Stimulated activated CD8-positive, alpha-beta memory T cell treated with anti-CD3 and anti-CD28 coated beads, Interleukin-2, amount 100 ng/mL, for 48 hours (primary cell): ENCODE data around the gene USP4.
"Not testable (repeated sequence)": the region's sequence is repeated elsewhere in the genome, so short reads cannot be mapped to it uniquely, and the experiment has no call there.

Experiments
- DNase-seq, 2 donors: peaks; one replicate each; pipeline ENCODE4 v3.0.0-alpha.2; 2020; ENCODE audit warnings: low read depth in 2 of 2

The USP4 gene, protein sequence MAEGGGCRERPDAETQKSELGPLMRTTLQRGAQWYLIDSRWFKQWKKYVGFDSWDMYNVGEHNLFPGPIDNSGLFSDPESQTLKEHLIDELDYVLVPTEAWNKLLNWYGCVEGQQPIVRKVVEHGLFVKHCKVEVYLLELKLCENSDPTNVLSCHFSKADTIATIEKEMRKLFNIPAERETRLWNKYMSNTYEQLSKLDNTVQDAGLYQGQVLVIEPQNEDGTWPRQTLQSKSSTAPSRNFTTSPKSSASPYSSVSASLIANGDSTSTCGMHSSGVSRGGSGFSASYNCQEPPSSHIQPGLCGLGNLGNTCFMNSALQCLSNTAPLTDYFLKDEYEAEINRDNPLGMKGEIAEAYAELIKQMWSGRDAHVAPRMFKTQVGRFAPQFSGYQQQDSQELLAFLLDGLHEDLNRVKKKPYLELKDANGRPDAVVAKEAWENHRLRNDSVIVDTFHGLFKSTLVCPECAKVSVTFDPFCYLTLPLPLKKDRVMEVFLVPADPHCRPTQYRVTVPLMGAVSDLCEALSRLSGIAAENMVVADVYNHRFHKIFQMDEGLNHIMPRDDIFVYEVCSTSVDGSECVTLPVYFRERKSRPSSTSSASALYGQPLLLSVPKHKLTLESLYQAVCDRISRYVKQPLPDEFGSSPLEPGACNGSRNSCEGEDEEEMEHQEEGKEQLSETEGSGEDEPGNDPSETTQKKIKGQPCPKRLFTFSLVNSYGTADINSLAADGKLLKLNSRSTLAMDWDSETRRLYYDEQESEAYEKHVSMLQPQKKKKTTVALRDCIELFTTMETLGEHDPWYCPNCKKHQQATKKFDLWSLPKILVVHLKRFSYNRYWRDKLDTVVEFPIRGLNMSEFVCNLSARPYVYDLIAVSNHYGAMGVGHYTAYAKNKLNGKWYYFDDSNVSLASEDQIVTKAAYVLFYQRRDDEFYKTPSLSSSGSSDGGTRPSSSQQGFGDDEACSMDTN

DNA sequence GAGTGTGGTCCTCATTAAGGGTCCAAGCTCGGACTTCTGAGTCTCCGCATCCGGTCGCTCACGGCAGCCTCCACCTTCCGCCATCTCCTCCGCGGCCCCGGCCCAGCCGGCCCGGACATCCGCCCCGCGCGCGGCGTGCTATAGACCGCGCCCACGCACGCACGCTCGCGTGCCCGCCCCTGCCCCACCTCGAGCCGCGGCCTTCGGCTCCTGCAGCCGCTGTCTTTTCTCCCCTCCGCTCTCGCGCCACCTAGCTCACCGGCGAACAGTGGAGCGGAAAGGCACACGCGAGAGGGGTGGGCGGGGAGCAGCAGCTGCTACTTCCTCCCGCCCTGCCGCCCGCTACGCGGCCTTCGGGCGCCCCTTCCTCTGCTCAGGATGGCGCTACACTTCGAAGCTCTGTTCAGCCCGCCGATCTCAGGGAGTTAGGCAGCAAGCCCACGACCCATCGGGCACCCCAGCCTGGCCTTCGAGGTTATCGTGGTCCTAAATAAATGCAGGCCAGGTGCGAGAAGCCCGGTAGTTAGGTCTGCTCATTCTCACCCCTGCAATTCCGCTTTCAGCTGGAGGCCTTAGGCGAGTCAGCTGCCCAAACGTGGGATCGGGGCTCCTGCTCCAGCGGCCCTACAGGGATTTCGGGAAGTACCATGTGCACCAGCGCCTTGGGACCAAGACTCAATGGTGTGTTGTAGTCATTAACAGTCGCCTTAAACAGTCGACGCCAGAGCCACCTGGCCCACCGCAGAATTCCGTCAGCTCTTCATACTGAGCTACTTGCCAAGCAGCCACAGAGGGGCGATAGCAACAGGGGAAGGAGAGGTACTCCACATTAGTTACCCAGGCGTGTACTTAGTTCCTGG, at the start of gene USP4:
TSS of gene USP4 (minus strand) at position 113 of the 860 bp plus-strand sequence. CDS start at position 84, 29 bp downstream.
- DNase-seq = peak; percentile 90 to 92

DNA sequence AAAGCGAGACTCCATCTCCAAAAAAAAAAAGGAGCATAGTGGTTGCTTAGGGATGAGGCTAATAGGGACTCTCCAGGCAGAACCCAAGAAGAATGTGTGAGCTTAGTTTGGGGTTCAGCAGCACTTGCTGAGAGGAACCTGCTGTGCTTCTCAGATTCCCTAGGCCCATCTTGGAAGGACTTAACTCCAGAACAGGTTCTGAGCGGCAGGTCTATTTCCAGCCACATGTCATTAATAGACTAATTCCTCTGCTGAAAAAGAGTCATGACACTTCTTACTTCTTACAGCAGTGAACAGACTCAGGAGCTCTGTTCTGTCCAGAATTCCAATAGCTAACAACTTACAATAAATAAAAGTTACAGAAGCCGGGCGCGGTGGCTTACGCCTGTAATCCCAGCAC, 49.4 kb upstream of the USP4 start:
- no peak for DNase-seq

GRCh38 chr3:49388289-49388820, 48.5 kb upstream of the USP4 start:
- no peak for DNase-seq

GRCh38 chr3:49387721-49388120, 47.9 kb upstream of the USP4 start:
- DNase-seq = no peak

- no peak for DNase-seq
These were observed 46.4 kb upstream of the USP4 start for GRCh38 chr3:49386056-49386756.

GRCh38 chr3:49385617-49386016, 45.8 kb upstream of the USP4 start:
- DNase-seq = no peak

DNA sequence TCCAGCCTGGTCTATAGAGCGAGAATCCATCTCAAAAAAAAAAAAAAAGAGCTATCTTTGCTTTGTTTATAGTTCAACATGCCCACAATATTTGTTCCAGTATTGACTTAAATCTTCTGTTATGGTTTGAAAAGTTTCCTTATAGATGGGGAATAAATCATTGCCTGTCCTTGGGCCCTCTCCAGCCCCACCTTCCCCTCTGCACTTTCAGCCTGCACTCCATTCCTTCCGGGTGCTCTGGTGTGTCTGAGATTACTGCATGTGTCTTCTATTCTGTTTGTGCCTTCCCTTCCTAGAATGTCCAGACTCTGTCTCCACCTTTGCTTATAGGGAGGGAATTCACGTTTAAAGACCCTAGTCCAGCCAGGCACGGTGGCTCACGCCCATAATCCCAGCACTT, 43.5 kb upstream of the USP4 start:
- DNase-seq = no peak

GRCh38 chr3:49378249-49378895, 38.5 kb upstream of the USP4 start:
- no peak for DNase-seq

DNA sequence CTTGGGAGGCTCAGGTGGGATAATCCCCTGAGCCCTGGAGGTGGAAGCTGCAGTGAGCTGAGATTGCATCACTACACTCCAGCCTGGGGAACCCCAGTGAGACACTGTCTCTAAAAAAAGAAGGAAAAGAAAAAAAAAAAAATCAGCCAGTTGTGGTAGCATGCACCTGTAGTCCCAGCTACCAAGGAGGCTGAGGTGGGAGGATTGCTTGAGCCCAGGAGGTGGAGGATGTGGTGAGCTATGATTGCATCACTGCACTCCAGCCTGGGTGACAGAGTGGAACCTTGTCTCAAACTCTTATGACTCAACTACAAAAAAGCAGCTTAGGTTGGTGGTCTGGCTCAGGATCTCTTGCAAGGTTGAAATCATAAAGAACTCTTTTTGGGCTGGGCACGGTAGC, 37.6 kb upstream of the USP4 start:
- peak; percentile 22 to 52 for DNase-seq

DNA sequence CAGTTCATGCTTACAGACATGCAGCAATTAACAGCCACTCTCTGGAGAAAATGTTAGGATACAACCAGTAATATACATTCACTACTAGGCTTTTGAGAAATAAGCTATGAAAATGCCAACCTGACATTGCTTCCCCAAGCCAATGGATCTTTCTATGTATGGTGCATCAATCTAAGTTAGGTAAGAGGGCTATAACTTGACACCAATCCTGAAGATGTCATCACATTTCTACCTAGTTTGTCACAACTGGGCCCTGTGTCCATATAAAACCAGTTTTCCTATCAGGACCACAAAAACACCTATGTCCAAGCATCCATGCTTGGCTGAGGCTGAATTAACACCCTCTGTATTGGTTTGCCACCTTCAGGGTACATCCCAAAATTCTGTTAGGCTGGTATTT, 32.1 kb upstream of the USP4 start:
- DNase-seq = no peak

- no peak for DNase-seq
These were observed 30.9 kb upstream of the USP4 start for GRCh38 chr3:49370585-49371290.

DNA sequence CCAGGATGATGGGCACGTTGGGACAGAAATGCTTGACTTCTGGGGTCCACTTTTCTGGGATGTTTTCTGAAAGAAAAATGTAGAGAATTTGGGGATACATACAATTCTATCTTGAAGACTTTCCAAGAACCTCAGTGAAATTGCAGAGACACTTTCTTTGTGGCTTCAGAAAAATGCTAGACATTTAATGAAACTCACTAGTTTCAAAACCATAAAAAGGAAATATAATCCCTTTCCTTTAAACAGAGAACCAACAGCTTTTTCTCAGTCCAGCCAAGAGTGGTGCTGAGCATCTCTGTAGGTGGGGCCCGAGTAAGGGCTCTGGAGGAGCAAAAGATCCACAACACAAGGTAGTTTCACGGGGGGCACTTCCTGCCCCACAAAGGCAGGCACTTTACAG, 22.7 kb upstream of the USP4 start:
- DNase-seq = no peak

DNA sequence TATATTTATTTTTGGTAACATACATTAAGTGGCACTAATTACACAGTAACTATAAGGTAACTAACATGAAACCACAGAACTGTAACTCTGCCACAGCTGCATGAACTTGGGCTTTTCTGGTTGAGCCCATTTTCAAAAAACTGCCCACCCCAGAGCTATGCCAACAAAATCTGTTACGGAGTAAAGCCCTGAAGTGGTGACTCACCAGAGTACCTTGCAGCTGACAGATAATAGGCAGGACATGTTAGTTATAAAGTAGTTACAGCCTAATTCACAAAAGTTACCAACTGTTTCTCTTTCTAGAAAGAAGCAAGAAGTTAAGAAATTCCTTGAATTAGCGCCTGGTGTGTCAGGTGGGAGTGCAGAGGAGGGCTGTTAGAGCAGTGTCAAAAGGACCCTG, 19.8 kb upstream of the USP4 start:
- no peak for DNase-seq

DNA sequence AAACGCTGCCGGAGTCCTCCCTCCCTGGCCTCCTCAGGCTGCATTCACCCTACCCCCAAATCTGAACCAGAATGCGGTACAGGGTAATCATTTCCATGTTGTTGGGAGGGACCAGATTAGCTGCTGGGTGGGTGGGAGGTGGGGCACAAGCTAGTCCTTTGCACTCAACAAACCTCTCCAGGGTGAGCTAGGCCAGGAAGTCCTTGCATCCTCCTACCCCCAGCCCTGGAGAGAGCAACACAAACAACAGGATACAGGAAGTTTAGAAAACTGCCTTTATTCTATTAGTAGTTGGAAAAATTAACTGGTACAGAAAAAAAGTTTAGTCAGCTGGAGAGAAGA, 19.0 kb upstream of the USP4 start:
- peak in 1 of 2 donors; percentile 14 for DNase-seq

- DNase-seq = peak; percentile 80 to 82
These were observed 18.5 kb upstream of the USP4 start, which contains the start of gene GPX1 for GRCh38 chr3:49358217-49358883. GPX1 (minus strand) TSS chr3:49358353; CDS start chr3:49358278, 75 bp downstream.

DNA sequence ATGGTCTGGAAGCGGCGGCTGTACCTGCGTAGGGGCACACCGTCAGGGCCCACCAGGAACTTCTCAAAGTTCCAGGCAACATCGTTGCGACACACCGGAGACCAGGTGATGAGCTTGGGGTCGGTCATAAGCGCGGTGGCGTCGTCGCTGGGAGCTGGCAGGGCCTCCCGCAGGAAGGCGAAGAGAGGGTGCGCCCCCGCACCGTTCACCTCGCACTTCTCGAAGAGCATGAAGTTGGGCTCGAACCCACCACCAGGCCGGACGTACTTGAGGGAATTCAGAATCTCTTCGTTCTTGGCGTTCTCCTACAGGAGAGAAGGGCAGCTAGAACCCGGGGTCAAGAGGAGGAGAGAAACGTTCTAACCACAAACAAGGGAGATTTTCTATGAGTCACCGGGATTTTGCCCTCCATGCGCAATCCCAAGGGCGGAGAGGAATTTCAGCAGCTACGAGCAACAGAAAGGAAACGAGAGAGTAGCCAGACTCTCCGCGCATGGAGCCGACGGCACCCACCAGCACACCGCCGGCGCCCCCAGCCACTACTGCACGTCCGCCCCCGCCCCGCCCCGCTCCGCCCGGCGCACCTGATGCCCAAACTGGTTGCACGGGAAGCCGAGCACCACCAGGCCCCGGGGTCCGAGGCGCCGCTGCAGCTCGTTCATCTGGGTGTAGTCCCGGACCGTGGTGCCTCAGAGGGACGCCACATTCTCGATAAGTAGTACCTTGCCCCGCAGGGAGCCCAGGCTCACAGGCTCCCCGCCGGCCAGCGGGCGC, 17.8 kb upstream of the USP4 start:
- DNase-seq = peak; percentile 35 to 37

GRCh38 chr3:49357095-49357442, 17.2 kb upstream of the USP4 start:
- DNase-seq = not testable (repeated sequence)

DNA sequence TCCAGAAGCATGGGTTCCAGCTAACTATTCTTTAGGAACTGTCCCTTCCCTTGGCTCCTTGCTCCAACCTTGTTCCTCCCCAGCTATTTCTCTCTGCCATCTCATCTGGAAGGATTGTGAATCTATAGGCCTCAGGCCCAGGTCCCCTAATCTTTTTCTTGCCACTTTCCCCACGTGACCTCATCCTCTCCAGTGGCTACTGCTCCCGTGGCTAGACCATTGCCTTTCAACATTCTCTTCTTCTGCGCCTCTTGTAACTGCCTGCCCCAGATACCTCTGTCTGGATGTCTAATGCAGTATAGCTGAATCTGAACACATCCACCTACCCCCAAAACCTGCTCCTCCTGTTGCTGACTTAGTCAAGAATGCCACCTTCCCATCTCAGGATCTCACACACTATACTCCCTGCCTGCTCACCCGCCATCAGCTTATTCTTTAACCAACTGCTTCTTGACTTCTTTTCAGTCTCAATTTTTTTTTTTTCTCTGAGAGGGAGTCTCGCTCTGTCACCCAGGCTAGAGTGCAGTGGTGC, 13.1 kb upstream of the USP4 start:
- no peak for DNase-seq
